CD4-positive, alpha-beta T cell treated with Interferon alpha-2 for 1 hour (primary cell): ENCODE measurements around the gene DENND4A.
A peak's percentile ranks its signal among the peaks of the same experiment; 100 is the strongest.
"Not testable (repeated sequence)": the region's sequence is repeated elsewhere in the genome, so short reads cannot be mapped to it uniquely, and the experiment has no call there.

Source experiments
- DNase-seq, 2 donors: peaks; one replicate each; pipeline ENCODE4 v3.0.0-alpha.2; 2020 to 2022

DENND4A gene

DNA sequence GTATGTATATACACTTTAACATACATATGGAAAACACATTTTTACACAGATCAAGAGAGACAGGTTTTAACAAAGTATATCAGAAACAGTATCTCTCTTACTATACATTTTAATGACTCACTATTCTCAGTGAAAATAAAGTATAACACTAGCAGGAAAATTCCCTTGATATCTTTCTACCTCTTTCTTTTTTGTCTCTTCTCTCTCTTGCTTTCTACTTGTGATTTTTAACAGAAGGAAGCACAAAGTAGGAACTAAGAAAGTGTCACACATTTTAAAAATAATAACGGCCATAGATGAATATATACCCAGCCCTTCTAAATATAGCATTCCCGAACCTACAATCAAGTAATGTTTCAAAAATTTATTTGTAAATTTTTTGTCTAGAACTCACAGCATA is 4.8 kb downstream of the DENND4A start:
- DNase-seq = peak in 1 of 2 donors; percentile 3

DNA sequence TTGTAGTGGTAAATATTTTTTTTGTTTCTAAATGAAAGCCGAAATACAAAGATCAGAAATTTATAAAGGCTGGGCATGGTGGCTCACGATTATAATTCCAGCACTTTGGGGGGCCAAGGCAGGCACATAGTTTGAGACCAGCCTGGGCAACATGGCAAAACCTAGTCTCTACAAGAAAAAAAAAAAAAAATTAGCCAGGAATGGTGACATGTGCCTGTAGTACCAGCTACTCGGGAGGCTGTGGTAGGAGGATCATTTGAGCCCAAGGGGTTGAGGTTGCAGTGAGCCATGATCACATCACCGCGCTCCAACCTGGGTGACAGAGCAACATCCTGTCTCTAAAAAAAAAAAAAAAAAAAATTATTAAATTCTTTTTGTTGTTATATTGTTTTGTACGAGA is 6.9 kb downstream of the DENND4A start:
- peak in 1 of 2 donors; percentile 20 for DNase-seq

DNA sequence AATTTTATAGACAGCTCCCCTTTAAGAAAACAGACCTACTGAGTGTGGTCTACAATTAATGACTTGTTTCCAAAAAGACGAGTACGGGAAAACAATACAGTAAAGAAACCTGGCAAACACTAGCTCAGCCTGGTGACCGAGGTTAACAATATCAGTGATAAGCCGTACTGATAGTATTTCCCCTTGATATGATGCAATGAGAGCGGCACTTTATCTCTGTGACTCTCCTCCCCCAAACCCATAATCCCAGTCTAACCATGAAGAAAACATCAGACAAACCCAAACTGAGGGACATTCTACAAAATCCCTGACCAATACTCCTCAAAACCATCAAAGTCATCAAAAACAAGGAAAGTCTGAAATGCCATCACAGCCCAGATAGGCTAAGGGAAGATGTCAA is 8.2 kb downstream of the DENND4A start:
- DNase-seq = no peak

DNA sequence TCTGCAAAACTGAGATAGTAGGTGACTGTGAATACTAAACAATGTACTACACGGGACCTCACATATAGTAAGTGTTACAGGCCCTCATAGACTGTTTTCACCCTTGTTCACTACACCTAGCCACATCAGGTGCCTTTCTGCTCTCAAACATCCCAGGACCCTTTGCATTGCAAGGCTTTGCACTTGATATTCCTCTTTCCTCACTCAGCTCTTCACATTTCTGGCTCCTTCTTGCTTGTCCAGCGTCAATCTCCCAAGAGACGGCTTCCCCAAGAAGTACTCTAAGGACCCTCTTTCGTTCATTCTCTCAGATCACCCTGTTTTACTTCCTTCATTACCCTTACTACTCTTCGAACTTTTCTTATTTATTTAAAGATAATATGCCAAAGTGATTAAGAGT is 10.0 kb downstream of the DENND4A start:
- DNase-seq = no peak

DNA sequence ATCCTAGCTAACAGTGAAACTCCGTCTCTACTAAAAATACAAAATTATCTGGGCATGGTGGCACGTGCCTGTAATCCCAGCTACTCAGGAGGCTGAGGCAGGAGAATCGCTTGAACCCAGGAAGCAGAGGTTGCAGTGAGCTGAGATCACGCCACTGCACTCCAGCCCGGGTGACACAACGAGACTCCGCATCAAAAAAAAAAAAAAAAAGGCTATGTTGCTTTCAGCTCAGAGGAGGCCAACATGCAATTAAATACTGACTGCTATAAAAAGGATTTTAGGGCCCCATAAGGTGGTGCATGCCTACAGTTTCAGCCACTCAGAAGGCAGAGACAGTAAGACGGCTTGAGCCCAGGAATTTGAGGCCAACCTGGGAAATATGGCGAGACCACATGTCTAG is 13.4 kb downstream of the DENND4A start:
- not testable (repeated sequence) for DNase-seq

DNA sequence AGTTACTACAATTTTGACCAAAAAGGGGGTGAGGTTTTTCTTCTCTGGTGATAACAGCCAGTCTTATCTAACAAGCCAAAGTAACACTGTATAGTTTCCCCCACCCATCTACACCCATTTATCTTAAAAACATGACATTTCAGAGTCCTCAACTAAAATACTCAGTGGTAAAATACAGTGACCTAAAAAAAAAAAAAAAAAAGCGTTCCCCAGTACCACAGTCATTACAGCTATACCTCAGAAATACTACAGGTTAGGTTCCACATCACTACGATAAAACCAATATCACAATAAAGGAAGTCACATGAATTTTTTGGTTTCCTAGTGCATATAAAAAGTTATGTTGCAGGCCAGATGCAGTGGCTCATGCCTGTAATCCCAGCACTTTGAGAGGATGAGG is 13.8 kb downstream of the DENND4A start:
- peak in 1 of 2 donors; percentile 47 for DNase-seq

DNA sequence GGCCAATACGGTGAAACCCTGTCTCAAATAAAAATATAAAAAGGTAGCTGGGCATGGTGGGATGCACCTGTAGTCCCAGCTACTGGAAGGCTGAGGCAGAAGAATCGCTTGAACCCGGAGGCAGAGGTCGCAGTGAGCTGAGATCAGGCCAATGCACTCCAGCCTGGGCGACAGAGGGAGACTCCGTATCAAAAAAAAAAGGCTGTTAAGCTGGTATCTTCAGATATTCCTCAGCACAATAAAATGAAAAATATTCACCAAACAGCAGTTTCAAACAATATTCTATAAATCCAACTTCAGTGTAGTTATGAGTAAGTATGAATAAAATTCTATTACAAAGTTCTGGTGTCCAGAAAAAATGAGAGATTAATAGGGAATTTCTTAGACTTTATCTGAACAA is 14.2 kb downstream of the DENND4A start:
- DNase-seq = no peak

DNA sequence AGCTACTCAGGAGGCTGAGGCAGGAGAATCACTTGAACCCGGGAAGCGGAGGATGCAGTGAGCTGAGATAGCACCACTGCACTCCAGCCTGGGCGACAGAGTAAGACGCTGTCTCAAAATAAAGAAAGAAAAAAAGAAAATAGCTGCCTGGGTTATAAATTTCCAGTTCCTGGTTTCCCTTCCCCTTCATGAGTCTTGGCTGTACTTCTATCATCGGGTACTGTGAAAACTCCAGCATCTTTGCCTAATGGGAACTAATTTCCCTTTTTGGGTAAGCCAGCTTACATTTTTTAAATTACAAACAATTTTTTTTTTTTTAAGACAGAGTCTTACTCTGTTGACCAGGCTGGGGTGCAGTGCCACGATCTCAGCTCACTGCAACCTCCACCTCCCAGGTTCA is 15.0 kb downstream of the DENND4A start:
- no peak for DNase-seq

DNA sequence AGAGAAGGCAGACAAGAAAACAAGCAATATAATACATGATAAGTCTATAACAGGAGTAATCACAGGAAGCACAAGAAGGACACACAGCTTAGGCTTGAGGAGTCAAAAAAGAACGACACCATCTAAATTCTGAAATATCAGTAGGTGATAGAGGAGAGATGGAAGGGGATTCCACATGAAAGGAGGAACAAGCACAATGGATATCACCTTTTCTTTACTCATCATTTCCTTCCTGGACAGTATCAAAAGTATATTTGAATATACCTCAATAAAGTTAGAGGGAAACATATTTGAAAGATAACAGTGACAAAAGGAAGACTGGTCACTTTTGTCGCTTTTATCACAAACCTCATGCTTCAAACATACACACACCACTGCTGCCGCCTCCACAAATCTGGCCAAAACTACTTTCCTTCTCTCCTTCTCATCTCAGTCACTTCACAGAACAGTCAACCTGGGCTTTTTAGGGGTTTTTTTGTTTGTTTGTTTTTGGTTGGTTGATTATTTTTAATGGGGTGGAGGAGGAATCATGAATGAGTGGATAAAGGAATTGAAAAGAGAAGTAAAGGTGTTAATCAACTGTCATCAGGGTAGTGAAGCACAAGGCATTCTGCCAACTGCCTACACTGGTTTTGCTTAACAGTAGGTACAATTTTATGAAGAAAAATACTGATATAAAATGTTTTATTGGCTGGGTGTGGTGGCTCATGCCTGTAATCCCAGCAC is 18.5 kb downstream of the DENND4A start:
- DNase-seq = no peak

DNA sequence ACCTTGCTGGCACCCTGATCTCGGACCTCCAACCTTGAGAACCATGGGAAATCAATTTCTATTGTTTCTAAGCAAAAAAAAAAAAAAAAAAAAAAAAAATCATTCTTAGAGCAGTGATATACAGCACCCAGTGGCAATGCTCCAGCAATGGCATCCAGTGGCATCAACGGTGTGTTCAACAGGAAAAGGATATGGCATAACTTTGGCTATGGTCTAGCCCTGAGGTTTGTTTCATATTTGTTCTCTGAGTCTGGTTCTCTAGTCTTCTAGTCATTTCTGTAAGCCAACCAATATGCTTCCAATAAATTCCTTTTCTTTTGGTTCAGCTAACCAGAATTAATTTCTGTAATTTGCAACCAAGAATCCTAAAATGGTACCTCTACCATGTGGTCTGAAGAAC is 19.2 kb downstream of the DENND4A start:
- no peak for DNase-seq

DNA sequence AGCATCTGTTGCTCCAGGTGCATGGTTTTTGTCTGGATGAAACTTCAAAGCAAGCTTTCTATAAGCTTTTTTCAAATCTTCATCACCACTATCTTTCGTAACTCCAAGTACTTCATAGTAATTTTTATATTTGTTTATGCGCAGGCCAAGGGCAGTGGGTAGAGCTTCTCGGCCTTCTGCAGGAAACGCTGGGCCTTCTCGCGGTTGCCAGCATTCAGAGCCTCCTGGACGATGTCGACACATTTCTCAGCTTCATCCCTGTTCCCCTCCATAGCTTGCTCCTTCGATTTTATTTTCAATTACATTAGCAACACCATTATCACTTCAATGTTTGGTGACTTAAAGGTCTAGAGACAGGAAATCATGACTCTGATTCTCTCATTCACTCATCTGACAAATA is 20.2 kb downstream of the DENND4A start:
- no peak for DNase-seq

DNA sequence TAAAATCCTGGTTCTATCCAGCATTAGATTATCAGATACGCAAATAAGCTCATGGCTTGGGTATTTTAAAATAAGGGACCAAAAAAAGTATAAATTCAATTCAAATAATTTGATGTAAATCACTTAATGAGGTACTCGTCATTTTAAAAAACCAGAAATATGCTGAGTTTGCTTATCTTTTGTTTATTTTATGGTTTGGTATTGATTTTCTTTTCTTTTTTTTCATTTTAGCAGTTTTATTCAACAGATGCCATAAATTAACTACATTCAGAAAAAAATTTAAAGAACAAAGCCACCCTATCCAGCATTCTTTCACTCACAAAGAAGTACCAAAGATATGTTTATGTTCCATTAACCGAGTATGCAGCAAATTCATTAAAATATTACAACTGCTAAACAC is 22.6 kb downstream of the DENND4A start:
- DNase-seq = no peak

DNA sequence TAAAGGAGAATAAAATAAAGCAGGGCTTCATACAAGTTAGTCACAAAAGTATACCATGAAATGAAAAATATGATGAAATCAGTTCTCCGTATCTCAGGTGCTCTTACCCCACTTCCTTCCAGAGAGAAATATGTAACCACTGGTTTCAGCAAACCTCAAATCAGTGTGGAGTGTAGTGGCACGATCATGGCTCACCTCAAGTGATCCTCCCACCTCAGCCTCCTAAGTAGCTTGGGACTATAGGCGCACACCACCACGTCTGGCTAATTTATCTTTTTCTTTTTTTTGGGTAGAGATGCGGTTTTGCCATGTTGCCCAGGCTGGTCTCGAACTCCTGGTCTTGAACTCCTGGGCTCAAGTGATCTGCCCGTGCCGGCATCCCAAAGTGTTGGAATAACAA is 24.2 kb downstream of the DENND4A start:
- no peak for DNase-seq

DNA sequence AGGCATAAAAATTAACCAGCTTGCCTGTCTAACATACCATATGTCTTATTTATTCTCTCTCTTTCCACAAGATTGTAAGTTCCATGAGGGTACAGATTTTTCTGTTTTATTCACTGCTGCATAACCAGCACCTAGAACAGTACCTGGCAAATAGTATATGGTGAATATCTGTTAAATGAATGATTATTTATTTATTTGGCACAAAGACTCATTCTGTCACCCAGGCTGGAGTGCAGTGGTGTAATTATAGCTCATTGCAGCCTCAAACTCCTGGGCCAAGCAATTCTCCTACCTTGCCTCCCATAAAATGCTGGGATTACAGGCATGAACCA is 24.9 kb downstream of the DENND4A start:
- DNase-seq = no peak

DNA sequence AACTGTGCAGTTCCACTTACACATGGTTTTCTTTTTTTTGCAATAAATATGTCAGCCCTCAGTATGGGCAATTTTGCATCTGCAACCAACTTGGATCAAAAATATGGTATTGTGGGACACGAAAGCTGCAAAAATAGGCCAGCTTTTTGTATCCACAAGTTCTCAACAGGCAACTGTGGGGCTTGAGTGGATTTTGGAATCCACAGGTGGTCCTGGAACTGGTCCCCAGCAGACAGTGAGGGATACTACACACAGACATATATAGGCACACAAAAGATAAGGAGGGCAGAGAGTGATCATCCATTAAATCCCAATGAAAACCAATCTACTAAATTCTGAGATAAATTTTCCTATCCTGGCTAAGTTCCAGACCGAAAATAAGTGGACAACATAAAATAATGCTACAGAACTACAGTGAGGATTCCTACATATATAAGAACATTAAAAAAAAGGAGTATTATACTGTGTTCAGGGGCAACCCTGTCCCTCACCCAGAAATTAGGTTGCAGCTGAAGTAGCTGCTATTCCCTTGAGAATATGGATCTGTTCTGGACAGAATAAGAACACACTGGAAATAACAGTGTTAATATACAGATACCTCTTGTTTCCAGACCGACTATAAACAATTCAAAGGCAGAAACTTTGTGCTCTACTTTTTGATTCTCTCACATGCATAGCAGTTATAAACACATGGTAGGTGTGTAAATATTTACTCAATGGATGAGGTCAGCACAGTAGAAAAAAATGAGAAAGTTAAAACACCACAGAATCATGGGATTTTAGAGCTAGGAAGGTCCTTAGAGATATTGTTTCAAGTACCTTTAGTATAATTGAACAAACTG is 25.4 kb downstream of the DENND4A start:
- DNase-seq = no peak

DNA sequence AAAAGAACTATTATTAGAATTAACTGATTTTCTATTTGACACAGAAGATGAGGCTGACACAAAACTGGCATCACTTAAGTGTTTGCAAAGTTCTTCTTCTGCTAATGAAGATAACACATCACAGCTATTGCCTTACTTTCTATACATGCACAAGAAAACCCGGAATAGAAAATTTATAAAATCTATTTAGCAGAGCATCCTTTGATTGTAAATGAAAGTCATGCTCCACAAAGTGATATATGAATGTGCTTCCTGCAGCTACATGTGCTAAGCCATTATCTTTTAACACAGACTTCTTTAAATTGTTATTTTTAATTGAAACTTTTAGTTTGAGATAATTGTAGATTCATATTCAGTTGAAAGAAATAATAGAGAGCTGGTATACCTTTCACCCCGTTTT is 27.0 kb downstream of the DENND4A start:
- DNase-seq = no peak

DNA sequence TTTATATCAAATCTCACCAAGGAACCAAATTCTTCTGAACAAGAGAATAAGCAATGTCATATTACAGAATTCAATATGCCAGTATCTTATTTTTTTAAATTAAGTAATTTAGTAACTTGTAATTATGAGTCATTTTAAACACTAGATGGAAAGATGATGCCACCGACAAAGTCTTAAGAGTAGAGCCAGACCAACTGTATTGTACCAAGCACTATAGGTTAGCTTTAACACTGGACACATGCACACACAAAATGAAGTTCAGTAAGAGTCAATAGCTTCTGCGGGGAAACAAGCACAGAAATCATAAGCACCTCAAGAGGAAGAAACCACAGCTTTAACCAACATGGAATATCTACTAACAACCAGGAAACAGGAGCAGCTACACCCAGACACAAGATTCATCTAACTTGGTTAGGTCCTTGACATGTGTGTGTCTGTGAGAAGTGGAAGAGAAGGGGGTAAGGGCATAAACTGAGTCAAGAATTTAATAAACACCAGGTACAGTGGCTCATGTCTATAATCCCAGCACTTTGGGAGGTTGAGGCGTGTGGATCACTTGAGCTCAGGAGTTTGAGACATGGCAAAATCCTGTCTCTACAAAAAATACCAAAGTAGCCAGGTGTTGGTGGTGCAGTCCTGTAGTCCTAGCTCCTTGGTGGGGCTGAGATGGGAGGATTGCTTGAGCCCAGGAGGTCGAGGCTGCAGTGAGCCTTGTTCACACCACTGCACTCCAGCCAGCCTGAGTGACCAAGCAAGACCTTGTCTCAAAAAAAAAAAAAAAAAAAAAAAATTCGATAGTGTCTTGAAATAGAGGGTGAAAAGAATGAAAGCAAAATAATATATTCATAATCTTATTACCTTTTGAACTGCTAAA is 28.9 kb downstream of the DENND4A start:
- no peak for DNase-seq

DNA sequence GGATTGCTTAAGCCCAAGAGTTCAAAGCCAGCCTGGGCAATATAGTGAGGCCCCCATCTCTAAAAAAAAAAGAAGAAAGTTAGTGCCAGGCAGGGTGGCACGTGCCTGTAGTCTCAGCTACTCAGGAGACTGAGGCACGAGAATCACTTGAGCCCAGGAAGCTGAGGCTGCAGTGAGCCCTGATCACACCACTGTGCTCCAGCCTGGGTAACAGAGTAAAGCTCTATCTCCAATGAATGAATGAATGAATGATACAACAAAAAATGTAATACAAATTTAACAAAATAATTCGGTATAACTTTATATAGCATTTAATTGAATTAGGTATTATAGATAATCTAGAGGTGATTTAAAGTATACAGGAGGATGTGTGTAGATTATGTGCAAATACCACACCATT is 29.7 kb downstream of the DENND4A start:
- no peak for DNase-seq

DNA sequence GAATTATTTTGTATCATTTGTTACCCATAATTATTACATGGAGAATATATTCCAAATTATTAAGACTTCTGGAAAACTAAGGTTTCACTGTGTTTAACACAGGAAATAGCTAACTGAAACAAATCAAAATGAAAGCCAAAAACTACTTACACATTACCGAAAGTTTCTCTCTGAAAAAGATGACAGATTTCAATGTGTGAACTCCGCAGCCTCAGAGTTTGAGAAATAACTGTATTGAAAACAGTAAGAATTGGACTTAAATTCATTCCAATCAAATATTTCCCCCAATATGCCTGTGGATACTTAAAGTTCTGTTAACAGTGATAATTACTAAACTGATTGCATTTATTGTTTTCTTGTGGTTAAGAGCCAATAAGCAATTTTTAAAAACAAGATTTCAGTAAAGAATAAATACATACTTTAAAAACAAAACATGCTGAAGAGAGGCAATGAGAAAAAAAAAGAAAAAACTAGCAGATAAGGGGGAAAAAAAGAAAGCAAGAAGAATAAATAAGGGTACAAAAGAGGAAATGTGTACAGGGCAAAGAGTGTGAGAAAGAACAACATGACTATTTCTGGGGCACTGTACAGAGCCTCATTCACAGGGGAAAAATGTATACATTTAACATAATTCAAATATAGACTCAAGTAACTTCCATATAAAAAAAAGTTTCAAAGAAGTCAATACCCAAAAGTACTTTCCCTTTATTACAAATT is 30.7 kb downstream of the DENND4A start:
- no peak for DNase-seq

DNA sequence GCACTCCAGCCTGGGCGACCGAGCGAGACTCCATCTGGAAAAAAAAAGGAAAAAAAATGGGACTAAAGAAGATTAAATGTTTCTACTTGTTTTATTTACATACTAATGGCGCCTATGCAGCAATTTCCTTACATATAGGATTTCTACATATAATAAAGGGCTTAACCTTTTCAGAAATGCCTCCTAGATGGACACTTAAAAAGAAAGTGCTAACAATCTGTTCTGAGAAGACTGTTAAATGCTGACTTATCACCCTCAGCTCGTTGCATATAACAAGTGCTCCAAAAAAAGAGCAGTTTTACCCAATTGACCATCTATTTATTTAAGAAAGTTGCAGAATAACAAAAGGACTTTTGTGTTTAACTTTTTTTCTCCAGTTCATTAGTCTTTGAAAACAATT is 32.7 kb downstream of the DENND4A start:
- no peak for DNase-seq

DNA sequence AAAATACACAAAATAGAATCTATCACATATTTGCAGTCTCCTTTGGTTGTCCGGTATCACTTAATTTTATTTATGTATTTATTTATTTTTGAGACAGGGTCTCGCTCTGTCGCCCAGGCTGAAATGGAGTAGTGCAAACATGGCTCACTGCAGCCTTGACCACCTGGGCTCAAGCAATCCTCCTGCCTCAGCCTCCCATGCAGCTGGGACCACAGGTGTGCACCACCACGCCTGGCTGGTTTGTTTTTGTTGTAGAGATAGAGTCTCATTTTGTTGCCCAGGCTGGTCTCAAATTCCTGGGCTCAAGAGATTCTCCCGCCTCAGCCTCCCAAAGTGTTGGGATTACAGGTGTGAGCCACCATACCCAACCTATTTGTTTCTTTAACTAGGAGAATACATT is 33.9 kb downstream of the DENND4A start:
- no peak for DNase-seq

DNA sequence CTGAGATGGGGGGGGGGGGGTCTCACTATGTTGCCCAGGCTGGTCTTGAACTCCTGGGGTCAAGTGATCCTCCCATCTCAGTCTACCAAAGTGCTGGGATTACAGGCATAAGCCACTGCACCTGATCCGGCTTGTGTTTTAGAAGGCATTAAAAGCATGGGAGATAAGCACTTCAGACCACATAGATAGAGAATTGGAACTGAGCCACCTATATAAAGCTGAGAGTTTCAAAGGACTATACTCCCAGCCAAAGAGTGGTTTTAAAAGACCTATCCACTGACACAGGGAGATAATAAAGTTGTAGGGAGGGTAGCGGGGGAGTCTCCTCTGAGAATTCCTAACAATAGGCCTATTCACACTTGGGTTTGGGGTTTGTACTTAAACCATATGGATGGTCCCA is 34.8 kb downstream of the DENND4A start:
- DNase-seq = no peak

DNA sequence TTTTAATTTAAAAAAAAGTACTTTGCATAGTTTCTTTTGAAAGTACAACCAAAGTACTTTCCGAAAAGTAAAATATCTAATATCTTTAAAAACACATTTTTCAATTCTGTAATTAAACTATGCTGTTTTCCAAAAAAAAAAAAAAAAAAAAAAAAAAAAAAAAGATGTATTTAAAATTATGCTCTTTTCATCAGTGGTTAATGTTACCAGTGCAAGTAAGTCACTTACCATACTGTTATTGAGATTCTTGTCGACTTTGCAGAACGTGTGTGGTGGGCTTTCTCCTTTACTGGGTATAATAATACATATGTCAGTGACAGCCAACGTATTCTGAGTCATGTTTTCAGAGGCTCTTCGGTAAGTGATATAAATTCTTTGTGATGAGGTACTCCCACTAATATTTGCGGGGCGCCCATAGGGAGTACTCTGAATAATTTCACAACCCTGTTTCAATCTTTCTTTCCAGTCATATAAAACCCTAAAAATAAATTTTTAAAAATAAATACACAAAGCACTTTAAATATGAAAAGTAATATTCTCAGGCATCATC is 39.9 kb downstream of the DENND4A start:
- DNase-seq = no peak
